GM20431 (cell line): ENCODE results near the gene SBF2.
"Not testable (repeated sequence)": the region's sequence is repeated elsewhere in the genome, so short reads cannot be mapped to it uniquely, and the experiment has no call there.

Experiments used
- in situ Hi-C: fragments of 300-500 bp; cut with MseI, MboI; formaldehyde crosslinking; loops from one replicate; pipeline ENCODE4 v1.15.0; 2020; ENCODE audit warnings: low sequenced_read_pairs; ENCODE audit not compliant: unreplicated experiment

The SBF2 gene

DNA sequence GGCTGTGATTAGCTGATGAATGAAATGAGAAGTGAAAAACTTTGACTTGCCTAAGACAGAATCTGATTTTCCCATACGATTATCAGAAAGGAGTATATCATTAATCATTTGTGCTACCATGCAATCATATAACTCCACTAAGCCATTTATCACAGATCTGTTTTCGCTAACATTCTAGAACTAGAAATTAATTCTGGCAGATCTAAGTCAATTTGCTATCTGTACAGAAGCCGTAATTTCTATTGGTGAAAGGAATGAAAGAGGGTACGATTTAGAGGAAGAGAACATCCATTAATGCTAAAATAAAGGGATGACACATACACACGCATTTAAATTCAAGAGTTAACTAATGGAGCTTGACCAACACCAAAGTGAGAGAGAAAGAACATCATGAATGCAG, 201.6 kb downstream of the SBF2 start:
- in situ Hi-C loops: no loop called here

DNA sequence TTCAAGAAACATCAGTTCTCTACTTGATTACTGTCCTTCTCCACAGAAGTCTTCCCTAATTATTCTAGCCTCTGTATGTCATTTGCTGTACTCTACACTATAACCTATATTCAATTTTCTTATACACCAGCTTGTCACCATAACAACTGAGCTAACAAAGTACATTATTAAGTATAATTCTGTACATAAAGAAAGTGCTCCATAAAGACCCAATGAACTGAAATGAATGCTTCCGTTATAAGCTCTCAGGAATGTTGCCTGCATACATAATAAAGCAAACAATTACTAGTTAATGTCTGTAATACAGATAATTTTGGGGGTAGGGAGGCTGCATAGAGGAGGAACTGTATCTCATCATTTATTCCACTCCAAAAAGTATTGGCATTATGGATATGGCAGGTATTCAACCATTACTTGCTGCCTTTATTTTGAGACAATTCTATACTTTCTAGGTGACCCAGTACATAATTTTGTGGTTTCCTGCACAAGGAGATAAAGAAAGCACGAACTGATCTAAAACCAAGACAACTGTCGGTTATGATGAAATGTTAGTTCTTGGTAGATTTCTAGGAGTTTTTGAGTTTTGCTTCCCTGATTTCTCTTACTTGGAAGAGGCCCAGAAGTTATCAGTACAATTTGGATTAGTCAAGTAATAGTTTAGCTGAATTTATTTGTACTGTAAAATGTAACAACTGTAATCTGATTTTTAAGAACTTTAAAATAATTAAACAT, 202.5 kb downstream of the SBF2 start:
- in situ Hi-C loops: no loop called here

DNA sequence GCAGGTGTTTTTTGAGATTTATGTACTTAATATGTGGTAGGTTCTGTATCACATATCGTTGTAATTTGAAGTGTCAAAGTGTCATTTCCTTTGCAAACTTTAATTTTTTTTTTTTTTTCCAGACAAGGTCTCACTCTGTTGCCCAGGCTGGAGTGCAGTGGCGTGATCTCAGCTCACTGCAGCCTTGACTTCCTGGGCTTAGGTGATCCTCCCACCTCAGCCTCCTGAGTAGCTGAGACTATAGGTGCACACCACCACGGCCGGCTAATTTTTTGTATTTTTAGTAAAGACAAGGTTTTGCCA, 206.1 kb downstream of the SBF2 start:
- in situ Hi-C loops: not testable (repeated sequence)

DNA sequence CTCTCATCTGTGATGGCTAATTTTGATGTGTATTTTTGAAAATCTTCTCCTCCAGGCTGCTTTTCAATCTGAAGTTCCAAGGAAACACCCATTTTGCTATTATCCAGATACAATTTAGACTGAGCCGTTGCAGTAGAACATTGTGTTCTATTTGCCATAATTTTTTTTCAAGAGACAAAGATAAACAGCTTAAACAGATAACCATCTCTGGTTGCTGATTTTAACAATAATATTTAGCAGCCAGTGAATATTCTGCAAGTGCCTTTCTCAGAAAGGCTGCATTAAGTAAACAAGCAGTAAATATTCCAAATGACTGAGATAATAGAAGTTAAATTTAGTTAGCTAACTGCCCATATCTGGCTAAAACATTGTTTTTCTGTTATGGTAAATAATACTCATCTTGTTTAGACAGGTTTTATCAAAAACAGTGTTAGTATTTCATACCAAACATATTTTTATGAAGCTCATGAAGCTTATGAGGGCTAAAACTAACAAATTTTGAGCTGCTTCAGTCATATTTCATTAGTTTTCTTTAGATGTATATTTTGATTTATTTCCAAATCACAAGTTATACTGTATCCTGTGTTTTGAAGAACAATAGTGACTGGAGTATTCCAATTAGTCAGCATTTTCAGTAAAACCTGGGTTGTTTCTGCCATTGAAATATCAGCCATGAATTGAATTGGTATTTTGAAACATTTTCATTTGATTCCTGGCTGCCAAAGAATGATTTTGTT, 206.7 kb downstream of the SBF2 start:
- in situ Hi-C loops: no loop called here

DNA sequence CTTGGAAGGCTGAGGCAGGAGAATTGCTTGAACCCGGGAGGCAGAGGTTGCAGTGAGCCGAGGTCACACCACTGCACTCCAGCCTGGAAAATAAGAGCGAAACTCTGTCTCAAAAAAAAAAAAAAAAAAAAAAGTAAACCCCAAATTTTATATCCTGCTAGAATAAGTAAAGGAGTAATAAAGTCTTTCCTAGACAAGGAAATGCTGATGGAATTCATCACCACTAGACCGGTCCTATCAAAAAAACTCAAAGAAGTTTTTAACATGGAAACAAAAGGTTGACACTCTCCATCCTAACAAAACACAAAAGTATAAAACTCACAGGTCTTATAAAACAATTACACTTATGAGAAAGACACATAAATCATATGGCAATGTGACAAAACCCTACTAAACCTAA, 213.9 kb downstream of the SBF2 start:
- in situ Hi-C loops: no loop called here

DNA sequence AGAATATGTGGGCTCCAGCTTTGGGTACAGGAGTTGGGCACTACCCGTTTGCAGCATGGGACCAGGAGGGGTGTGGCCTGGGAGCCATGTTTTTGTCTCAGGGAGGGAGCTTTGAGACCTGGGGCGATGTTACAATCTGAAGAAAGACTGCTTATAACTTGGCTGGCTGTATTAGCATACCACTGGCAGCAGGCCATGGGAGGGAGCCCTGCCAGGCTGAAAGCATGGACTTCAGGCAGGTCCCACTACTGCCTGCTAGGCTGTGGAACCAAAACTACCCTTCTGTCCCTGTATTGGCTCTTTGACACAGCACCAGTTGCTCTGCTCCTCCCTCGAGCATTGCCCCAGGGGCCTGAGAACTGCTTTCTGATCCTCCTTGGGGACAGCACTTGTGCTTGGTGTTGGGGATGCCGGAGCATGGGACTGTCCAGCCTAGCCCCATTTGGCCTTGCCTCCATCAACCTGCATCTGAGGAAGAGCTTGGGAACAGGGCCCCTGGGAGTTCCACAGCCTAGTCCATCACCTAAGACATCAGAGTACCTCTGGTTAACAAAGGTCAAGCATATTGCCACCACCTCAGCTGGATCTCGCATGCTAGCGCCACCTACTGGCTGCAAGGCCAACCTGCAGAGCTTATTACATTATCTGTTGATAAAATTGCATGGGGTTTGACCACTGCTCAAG, 217.4 kb downstream of the SBF2 start:
- in situ Hi-C loops: no loop called here

DNA sequence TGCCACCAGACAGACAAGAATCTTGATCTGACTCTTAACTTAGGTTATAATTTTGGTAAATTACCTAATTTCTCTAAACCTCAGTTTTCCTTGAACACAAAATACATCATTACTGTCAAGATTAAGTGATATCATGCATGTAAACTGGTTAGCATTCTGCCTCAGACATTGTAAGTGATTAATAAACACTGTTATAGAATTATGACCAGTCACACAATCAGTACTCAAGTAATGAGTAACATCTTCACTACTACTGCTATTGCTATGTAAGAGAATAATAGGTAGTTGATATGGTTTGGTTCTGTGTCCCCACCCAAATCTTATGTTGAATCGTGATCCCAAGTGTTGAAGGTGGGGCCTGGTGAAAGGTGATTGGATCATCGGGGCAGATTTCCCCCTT, 218.9 kb downstream of the SBF2 start:
- in situ Hi-C loops: no loop called here

DNA sequence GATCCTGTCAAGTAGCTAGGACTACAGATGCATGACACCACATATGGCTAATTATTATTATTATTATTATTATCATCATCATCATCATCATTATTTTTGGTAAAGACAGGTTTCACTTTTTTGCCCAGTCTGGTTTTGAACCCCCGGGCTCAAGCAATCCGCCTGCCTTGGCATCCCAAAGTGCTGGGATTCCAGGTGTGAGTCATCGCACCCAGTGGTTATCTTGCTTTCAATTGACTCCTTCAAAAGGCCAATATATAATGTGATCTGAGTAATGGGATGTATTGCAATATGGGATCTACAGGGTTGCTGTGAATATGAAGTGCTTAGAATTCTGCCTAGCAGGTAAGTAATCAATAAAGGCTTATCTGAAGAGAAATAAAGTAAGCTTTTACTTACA, 221.2 kb downstream of the SBF2 start:
- in situ Hi-C loops: no loop called here

DNA sequence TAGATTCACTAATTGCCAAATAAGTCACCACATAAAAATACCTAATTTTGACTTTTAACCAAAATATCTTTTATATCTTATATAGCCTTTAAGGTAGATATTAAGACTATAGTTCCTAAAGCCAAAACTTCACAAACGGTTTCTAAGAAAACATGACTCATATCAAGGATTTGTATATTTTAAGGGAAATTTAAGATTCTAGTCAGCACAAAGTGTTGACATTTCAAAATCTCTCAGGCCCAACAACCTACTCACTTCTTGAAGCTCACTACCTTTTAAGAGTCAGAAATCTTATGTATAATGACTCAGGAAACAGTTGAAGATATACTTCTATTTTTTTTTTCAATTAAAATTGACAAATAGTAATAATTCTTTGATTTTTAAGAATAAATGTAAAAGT, 221.9 kb downstream of the SBF2 start:
- in situ Hi-C loops: no loop called here

DNA sequence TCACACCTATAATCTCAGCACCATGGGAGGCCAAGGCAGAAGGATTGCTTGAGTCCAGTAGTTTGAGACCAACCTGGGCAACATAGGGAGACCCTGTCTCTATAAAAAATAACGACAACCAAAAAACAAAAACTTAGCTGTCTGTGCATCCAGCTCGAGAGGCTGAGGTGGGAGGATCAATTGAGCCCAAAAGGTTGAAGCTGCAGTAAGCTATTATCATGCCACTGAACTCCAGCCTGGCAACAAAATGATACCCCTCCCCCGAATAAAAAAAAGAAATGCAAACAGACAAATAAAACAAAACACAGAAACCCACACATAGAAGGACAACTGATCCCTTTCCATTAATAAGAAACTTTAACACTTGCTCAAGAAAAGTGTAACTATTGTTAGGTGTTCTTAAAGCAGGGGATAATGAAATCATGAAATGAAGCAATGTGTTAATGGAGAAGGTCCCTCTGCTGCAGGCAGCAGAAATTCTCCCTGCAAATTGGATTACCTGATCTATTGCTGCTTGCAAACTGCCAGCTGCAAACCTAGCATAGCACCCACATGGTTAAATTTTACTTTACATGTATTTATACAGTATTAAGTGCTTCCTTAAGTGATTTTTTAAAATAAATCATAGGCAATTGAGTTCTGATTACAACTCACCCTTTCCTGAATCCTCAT, 226.3 kb downstream of the SBF2 start:
- in situ Hi-C loops: no loop called here

DNA sequence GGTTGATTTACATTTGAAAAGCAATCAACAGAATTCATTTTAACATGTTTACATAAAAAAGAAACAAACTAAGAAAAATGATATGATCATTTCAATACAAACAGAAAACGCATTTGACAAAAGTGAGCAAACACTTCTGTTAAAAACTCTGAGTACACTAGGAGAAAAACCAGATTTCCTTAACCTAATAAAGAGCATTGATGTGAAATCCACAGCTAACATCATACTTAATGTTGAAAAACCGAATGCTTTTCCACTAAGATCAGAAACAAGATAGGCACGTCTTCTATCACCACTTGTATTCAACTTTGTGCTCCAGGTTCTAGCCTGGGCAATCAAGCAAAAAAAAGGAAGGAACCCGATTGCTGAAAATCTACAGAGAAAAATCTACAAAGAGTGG, 227.6 kb downstream of the SBF2 start:
- in situ Hi-C loops: no loop called here

DNA sequence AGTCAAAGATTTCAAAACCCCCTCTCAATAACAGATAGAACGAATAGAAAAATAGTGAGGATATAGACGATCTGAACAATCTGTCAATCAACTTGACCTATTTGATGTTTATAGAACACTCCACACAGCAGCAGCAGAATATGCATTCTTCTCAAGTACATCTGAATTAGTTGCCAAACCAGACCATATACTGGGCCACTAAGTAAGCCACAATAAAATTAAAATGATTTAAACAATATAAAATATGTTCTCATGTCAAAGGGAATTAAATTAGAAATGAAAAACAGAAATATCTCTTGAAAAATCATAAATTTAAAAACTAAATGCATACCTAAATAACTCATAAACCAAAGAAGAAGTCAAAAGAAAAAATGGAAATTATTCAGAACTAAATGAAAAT, 229.2 kb downstream of the SBF2 start:
- in situ Hi-C loops: no loop called here

DNA sequence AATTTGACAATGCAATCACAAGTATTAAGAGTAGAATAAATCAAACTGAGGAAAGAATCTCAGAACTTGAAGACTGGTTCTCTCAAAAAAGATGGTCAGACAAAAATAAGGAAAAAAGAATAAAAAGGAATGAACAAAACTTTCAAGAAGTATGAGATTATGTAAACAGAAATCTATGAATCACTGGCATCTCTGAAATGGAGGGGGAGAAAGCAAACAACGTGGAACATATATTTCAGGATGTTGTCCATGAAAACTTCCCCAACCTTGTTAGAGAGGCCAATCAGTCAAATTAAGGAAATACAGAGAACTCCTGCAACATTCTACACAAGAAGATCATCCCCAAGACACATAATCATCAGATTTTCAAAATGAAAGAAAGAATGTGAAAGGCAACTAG, 235.7 kb downstream of the SBF2 start:
- in situ Hi-C loops: no loop called here

DNA sequence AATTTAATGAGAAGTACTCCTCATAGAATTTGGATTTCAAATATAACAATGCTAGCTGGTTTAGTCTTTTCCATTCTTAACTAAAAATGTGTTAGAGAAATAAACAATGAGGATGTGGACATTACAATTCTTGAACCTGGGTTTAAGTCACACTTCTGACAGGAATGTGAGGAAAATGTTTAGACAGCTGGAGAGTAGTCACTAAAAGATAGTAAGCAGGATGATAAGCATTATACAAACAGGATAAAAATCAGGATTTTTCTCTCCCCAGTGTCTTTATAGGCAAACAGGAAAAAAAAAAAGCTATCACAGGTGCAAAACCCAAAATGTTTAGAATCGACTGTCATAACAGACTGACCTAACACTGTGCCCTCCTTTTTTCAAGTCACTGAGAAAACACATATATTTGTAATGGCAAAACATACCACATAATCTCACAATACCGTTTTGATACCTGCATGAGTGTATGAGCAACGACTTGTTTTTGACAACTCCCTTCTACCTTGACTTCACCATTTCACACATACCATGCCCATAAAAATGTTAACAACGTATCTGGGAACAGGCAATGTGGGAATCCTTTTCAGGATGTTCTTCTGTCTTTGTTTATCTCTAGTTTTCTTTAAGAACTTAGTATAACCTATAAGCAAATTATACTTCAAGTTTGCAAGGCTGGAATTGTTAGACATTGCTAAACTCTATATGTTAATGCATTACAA, 242.0 kb downstream of the SBF2 start:
- in situ Hi-C loops: no loop called here

DNA sequence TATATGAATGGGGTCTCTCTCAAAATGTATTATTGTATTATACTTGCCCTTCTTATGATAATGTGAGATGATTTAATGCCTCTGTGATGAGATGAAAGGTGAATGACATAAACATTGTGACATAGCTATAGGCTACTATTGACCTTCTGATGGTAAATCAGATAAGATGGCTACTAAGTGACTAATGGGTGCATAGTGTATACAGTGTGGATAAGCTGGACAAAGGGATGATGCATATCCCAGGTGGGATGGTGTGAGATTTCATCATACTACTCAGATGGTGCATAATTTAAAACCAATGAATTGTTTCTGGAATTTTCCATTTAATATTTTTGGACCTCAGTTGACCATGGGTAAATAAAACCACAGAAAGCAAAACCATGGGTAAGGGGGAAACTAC, 243.5 kb downstream of the SBF2 start:
- in situ Hi-C loops: no loop called here

DNA sequence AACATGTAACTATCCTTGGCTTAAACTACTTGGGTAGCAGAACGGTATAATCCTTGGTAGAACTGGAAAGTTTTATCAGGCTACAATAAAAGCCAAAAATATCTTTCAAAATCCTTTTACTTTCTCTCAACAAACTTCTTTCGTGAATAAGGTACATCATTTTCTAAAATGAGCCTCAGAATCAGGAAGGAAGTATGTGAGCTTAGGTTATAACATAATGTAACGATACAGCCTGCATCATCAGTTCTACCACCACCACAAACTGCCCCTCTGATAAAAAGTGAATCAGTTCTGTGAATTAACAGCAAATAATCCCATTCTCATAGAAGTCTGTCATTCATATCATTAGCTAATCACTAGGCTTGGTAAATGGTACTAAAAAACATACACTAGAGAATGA, 244.3 kb downstream of the SBF2 start:
- in situ Hi-C loops: no loop called here

DNA sequence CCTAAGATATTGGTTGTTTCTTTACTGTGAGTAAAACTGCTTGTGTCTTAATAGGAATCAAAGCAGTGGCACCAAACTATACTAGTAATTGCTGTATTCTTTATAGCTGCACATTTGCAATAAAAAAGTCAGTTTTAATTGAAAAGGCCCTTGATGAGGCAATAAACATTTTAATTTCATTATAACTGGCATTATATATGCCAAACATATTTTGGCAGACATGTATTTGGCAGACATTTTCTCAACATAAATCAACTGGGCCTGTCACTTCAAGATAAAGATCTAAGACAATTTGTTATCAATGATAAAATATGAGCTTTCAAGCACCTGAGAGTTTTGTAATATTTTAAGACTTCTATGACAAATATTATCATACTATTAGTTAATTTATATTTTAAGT, 245.7 kb downstream of the SBF2 start:
- in situ Hi-C loops: no loop called here

DNA sequence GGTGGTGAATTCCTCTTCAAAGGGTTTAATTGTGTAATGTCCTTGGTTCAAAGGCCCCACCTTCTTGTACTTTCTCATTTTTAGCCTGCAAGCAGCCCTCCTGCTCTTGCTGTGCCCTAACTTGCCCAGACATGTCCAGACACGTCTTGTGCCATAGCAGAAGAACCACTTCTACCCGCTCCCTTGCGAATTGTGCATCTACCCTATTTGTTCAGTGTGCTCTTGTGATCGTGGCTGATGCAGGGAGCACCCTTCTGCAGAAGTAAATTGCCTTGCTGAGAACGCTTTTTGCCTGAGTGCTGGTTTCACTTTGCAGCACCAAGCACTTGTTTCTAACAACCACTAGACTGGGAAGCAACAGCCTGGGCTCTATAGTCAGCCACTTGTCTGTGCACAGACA, 249.4 kb downstream of the SBF2 start:
- in situ Hi-C loops: no loop called here

DNA sequence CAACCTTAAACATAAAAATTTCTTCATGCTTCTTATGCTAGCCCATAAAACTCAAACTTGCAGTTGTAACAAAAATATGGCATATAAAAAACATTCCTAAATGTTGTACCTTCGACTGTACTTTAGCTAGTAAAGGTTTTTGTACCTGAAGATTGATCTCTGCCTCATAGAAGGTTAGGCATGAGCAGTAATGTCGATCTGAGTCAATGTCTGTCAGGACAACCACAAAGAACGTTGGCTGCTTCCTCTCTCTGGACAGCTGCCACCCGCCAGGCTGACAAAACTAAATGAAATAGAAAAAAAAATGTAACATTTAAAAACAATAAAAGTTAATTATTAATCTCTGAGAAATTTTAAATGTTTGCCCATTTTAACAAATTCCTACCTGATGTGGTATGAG, 251.3 kb downstream of the SBF2 start:
- in situ Hi-C loops: no loop called here

DNA sequence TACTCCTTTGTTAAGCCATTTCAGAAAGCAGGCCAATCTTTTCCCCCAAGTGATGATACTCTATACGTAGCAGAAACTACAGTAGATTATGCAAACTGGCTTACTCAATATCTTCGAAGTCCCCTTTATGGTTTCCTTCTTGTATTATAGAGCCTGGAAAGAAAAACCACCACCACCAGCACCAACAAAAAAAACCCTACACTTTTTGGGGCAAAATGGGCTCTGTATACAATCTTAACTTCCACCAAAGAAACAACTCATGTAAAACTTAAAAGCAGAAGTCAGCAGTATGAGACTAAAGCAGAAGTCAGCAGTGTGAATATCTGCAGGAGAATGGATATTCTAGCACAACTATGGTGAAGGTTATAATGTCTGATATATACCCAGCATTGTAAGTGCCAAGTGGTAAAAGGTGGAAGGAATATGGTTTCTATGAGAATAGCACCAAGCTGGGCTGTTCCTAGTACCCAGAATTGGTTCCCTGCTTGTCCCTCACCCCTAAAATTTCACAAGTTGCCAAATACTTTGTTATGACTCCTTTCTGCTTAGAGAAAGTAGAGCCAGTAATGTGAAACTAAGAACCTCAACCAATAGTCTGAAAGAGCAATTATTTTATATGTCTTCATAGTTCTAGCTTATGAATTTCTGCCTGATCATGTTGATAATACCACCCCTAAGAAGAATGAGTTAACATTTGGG, 252.1 kb downstream of the SBF2 start:
- in situ Hi-C loops: no loop called here
